K562 treated with DMSO at 1 percent for 24 hours (cell line): ENCODE measurements around the gene IRAK2. TPM values are rescaled to one million over a fixed set of nuclear protein-coding genes. Genes with fewer than 3 reads are reported as not detected.

ENCODE experiments used
- total RNA-seq: library from RNA; unstranded; fragments of 300-600 nt; gene quantifications from 2 replicates; pipeline ENCODE4 v1.2.3, GENCODE V29; 2022; ENCODE audit warnings: low read depth; ENCODE audit not compliant: insufficient read depth

Gene IRAK2
- 9.7 and 10.1 TPM in 2 replicates for total RNA-seq

GRCh38 chr3:10164546-10165393 lies at the start of gene IRAK2:
TSS of gene IRAK2 (plus strand) at chr3:10164919. CDS start at chr3:10164955, 36 bp downstream.

GRCh38 chr3:10115326-10116137 lies 49.2 kb upstream of the IRAK2 start, which contains the start of gene BRK1:
TSS of gene BRK1 (plus strand) at chr3:10115675. CDS start at chr3:10115702, 27 bp downstream.

GRCh38 chr3:10248184-10248983 lies 83.7 kb downstream of the IRAK2 start, which contains the start of gene TATDN2:
TSS of gene TATDN2 (plus strand) at chr3:10248459. CDS start at chr3:10249201, 742 bp downstream.

GRCh38 chr3:10292505-10293419 lies 128.0 kb downstream of the IRAK2 start, which contains the start of gene GHRL:
TSS of gene GHRL (minus strand) at chr3:10292947. CDS start at chr3:10290180, 2,767 bp downstream.

Other genes starting within 250 kb of the IRAK2 start
- gene IL17RC, start 247.8 kb upstream of the IRAK2 start, total RNA-seq, result 47.0 and 49.0 TPM in 2 replicates
- gene CRELD1, start 231.1 kb upstream of the IRAK2 start, total RNA-seq, result 28.5 and 31.8 TPM in 2 replicates
- gene PRRT3, start 212.5 kb upstream of the IRAK2 start, total RNA-seq, result 3.8 and 4.1 TPM in 2 replicates
- gene EMC3, start 178.1 kb upstream of the IRAK2 start, total RNA-seq, result 46.7 and 52.2 TPM in 2 replicates
- 34.1 and 54.1 TPM in 2 replicates for gene FANCD2, start 138.5 kb upstream of the IRAK2 start, total RNA-seq
- not detected in 2 replicates for gene FANCD2OS, start 56.7 kb upstream of the IRAK2 start, total RNA-seq
- gene BRK1, start 49.2 kb upstream of the IRAK2 start, total RNA-seq, result 219 and 222 TPM in 2 replicates
- gene VHL, start 23.1 kb upstream of the IRAK2 start, total RNA-seq, result 89.7 and 91.5 TPM in 2 replicates
- gene TATDN2, start 83.5 kb downstream of the IRAK2 start, total RNA-seq, result 31.4 and 35.3 TPM in 2 replicates
- gene GHRL, start 128.0 kb downstream of the IRAK2 start, total RNA-seq, result not detected in 2 replicates
- gene SEC13, start 156.2 kb downstream of the IRAK2 start, total RNA-seq, result 188 and 205 TPM in 2 replicates